Activated CD4-positive, alpha-beta T cell treated with anti-CD3 and anti-CD28 coated beads, Interleukin-2, Interleukin-4, amounts not matched to agents 100 ng/mL and 50 ng/mL, durations not matched to agents 16 hours and 8 hours (primary cell): ENCODE measurements around the gene RSRC1.
"Not testable (repeated sequence)": the region's sequence is repeated elsewhere in the genome, so short reads cannot be mapped to it uniquely, and the experiment has no call there.

Experiments used
- DNase-seq: peaks from one replicate; pipeline ENCODE4 v3.0.0-alpha.2; 2020; ENCODE audit warnings: low spot score

RSRC1 gene

DNA sequence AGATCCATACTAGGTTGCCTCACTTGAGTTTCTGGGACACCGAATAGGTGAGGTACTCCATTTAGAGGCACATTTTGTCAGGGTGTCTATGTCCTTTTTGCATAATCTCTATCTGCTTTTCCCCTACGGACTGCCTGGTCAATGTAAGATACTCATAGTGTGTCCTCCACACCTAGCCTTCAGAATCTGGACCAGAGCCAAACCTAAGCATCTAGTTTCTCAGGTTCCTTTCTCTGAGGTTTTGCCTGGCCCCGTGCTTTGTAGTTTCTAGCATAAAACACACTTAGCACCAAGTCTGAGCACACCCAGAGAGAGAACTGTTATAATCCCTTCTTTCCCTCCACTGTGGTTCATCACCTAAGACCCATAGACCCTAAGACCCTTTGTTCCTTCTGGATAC, 355.2 kb downstream of the RSRC1 start:
- no peak for DNase-seq

DNA sequence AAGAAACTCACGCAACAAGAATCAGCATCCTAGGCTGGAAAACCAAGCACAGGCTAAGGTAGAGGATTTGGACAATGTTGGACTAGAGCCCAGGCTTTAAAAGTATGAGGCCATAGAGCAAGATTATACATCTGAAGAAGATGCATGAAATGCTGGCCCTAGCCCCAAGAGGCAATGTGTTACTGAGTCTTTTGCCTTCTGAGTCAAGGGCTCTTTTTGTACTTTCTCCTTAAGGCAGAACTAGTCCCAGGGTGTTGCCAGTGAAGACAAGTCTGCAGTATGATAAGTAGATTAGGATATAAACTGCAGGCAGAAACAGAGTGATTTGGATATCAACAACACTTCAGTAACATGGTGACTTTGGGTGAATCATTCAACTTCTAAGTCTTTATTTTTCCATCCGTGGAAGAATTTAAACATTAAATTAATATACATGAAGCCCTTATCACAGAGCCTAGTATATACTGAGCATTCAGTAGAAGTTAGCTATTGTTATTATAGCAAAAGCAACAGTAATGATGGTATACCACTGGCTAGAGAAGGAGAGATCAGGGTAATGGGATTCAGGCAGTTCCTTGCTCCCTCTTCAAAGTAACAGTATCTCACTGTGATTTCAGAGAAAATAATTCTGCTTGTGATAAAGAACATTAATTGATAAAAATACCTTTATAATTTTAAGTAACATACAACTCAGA, 361.2 kb downstream of the RSRC1 start:
- DNase-seq = no peak

DNA sequence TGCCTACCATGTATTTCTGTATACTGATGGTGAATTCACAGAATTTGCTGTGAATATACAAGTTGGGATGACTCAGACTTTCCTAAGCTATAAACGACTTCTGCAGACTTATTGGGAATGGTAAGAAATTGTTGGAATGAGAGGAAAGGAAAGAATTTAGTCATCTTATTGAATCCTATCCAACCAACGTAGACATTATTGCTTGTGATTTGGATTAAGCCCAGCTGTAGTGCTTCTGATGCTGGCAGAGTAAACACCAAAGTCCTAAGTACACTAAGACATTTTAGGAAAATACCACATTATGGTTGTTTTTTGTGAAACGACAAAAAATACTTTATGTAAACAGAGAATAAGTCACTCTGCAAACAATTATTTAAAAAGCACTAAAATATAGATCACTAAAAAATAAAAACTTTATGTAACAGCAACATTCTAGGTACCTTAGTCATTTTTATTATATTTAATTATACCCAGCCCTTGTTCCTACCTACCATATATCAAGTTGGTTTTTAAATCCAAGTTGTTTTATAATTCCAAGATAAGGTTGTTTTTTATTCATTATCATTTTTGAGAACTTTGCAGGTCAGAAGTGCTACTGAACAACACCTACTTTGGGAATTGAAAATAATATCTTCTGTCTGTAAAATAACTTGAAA, 361.9 kb downstream of the RSRC1 start:
- DNase-seq = no peak

DNA sequence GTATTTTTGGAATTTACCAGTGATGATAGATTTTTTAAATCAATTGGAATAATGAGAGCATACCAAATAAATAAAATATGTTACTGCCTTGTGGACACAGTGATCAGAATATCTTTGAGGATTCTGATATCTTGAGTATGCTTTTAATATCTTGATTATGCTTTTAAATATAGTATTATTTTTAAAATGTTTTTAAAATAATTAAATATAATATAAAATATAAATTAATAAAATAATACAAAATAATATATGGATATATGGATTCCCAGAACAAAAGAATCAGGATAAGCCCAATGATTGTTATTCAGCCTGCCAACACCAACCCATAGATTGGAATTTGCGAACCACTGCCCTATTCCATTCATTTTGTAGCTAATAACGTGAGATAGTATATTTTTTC, 369.2 kb downstream of the RSRC1 start:
- DNase-seq = no peak

DNA sequence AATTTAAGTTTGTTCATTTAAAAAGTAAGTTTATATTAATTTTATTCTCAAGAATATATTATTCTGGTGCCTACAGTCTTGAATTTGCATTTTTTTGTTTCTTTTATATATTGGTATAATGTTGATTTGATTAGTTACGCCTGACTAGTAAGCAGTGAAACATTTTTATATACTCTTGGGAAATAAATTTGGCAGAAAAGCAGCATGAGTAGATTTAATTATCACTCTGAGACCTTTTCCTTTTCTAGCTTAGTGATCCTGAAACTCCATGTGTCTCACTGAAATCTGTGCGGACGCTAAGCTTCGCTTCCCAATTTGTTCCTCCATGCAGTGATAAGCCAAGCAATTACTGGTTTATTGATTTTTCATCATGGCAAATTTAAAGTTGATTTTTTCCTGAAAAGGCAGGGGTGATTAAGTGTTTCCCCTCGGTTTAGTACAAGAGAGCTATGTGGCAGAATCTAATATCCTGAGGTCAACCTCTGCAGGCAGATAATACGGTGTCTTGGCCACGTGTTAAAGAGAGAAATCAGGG, 373.9 kb downstream of the RSRC1 start:
- DNase-seq = no peak

DNA sequence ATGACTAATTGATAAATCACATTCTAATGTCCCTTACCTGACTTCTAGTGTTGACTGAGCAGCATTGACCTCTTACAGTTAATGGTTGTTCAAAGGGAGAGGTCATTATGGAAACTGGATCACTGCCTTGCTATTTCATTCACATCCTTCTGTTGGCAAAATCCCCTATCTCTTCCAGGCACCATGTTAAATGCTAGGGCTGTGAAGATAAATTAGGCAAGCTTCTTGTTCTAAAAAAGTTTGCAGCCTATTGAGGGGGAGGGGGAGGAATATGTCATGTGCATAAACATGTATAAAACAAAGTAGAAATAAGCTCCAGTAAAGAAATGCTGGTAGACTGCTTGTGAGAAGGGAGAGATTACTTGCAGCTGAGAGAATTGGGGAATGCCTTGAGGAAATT, 376.3 kb downstream of the RSRC1 start:
- DNase-seq = no peak

DNA sequence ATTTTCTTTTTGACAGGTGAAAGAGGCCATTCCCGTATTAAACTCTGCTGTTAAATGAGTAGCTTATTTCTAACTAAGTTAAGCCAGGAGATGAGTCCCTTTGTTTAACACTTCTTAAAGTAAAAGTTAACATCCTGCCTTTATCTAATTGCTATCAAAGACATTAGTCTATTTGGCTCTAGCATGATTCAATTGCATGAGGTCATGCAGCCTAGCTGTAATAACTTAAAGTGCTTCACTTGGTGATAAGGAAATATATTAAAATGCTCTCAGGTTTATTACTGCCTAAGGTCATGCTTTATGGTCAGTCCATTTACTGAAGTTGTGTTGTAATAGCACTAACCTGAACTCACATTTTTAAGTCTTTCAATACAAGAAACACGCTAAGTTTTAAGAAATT, 378.8 kb downstream of the RSRC1 start:
- DNase-seq = no peak

DNA sequence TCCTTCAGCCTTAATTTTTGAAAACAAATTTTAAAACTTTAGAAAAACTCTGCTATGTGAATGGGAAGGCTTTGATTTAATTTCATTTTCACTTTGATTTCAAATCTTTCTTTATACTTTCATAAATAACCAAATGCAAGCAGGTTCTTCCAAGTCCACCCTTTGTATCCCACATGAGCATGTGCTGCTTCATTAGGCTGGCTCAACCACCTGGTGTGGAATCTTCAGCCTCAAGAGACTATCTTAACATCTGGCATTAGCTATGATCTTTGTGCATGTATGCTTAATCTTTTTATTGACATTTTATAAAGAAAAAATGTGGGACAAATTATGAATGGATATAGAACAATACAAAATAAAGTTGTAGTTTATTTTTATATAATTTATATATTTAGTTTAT, 379.3 kb downstream of the RSRC1 start:
- no peak for DNase-seq

DNA sequence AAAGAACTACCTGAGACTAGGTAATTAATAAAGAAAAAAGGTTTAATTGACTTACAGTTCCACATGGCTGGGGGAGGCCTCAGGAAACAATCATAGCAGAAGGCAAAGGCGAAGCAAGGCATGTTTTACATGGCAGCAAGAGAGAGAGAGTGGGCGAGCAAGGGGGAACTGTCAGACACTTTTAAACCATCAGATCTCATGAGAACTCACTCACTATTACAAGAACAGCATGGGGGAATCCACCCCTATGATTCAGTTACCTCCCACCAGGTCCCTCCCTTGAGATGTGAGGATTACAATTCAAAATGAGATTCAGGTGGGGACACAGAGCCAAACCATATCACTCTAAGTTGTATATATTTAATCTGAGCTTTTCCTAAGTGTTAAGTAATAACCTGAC, 382.1 kb downstream of the RSRC1 start:
- DNase-seq = no peak

DNA sequence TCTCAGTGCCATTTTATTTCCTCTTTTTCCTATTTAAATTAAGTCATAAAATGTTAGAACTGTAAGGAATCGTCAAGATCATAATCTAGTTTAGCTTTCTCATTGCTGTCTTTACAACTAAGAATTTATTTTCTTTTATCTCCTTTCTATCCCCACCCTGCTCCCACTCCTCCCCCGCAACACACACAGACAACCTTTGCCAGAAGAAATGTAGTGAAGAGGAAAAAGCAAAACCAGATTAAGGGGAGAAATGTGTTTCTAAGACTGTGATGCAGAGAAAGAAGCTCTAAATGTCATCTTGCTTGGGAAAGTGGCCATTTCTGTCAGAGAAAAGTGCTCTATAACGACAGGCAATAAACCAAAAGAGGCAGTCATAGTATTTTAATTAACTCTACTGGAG, 382.8 kb downstream of the RSRC1 start:
- no peak for DNase-seq

DNA sequence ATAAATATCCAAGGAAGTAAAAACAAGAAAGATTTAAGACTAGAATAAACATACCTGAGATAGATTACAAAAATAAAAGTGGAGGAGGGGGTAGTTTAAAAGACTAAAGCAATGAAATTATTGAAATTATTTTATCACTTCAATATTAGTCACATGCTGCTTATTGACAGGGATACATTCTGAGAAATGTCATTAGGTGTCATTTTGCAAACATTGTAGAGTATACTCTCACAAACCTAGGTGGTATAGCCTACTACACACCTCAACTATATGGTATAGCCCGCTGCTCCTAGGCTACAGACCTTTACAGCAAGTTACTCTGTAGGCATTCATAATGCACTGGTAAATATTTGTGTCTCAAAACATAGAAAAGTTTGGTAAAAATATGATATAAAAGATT, 384.0 kb downstream of the RSRC1 start:
- no peak for DNase-seq

DNA sequence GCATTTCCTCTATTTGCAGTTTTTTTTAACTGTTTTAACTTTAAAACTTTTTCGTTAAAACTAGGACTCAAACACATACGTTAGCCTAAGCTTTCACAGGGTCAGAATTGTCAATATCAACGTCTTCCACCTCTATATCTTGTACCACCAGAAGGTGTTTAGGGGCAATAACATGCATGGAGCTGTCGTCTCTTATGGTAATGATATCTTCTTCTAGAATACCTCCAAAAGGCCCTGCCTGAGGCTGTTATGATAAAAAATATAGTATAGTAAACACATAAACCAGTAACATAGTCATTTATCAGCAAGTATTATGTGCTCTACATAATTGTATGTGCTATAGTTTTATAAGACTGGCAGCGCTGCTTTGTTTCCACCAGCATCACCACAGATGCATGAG, 384.8 kb downstream of the RSRC1 start:
- DNase-seq = no peak

DNA sequence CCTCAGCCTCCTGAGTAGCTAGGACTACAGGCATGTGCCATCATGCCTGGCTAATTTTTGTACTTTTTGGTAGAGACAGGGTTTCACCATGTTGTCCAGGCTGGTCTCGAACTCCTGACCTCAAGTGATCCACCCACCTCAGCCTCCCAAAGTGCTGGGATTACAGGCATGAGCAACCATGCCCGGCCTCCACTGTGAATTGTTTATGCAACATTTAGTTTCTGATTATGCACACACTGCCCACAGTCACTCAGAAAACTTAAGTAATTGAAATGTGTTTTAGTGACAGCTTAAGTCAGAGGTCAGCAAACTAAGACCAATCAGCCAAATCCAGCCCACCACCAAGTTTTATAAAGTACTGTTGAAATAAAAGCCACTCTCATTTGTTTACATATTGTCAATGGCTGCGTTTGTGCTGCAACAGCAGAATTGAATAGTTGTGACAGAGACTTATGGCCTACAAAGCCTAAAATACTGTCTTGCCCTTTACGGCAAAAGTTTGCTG, 385.6 kb downstream of the RSRC1 start:
- not testable (repeated sequence) for DNase-seq

DNA sequence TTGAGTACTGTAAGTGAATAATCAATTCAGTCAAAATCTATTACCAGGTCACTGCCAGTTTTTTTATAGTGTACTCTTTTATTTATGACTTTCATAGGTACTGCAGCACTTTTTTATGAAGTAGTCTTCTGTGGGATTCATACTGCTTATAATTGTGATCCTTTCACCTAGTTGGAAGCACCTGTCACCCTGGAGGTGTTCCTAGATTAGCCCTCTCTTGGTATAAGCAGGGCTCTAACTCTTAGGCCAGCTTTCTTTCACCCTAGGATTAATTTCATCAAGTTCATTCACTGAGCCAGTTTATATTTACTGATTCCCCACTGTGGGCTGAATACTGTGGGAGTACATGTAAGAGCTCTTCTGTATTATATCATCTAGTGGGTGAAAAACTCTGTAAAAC, 395.2 kb downstream of the RSRC1 start:
- no peak for DNase-seq

DNA sequence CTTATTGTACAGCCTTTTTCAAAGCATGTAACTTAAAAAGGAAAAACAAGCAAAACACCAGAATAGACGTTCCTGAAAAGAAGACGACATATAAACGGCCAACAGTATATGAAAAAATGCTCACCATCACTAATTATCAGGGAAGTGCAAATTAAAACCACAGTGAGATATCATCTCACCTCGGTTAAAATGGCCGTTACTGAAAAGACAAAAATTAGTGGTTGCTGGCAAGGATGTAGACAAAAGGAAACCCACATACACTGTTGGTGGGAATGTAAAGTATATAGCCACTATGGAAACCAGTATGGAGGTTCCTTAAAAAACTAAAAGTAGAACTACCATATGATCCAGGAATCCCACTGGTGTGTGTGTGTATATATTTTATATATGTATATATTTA, 396.6 kb downstream of the RSRC1 start:
- DNase-seq = no peak

DNA sequence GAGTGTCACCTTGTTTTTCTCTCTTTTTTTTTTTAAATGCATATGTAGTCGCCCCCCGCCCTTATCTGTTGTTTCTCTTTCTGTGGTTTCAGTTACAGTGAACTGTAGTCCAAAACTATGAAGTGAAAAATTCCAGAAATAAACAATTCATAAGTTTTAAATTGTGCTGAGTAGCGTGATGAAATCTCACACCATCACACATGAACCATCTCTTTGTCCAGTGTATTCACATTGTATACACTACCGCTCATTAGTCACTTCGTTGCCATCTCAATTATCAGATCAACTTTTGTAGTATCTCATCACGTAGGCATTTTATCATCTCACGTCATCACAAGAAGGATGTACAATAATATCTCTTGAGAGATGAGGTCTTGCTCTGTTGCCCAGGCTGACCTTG, 398.6 kb downstream of the RSRC1 start:
- DNase-seq = no peak

DNA sequence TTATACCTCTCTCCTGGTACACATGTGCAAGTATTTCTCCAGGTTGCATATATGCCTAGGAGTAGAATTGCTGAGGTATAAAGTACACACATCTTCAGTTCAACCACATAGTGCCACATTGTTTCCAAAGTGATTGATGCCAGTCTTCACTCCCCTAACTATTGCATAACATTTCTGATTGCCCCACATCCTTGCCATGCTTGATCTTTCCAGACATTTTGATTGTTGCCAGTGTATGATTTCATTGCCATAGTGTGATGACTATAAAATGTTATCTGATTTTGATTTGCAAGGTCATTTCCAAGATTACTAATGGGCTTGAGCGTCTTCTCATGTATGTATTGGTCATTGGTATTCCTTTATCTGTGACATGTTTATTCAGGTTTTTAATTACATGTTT, 400.0 kb downstream of the RSRC1 start:
- no peak for DNase-seq

DNA sequence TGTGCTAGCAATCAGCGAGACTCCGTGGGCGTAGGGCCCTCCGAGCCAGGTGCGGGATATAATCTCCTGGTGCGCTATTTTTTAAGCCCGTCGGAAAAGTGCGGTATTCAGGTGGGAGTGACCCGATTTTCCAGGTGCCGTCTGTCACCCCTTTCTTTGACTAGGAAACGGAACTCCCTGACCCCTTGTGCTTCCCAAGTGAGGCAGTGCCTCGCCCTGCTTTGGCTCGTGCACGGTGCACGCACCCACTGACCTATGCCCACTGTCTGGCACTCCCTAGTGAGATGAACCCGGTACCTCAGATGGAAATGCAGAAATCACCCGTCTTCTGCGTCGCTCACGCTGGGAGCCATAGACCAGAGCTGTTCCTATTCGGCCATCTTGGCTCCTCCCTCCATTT, 406.8 kb downstream of the RSRC1 start:
- not testable (repeated sequence) for DNase-seq

DNA sequence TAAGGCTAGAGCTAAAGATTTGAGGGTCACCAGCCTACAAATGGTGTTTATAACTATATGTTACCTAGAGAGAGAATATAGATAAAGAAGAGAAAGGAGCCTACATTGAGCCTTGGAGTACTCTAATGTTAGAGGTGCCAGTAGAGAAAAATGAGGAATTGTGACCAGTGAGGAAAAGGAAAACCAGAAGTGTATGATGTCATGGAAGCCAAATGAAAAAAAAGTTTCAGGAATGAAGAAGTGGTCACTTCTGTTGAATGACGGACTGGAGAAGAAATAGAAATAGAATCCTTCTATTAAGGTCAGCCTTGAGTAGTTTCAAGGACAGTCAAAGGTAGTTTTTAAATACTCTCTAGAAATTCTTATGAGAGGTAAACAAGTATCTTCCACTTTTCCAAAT, 409.9 kb downstream of the RSRC1 start:
- DNase-seq = no peak

DNA sequence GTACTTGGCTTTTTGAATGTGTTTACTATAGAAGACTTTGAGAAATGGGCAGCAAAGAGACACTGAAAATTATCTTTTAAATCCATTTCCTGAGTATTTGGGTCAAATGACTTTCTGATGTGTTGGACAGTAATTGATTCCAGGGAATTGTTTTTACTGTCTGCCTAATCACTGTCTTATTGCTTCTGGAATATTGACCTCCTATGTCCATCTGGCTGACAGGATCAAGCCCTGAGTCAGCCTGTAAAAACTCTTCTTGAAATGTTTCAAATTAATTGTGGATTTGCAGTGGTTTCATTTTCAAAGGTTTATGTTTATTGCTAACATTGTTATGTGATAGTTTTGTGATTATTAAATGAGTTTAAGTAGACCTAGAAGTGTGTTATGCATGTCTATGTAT, 410.5 kb downstream of the RSRC1 start:
- no peak for DNase-seq

DNA sequence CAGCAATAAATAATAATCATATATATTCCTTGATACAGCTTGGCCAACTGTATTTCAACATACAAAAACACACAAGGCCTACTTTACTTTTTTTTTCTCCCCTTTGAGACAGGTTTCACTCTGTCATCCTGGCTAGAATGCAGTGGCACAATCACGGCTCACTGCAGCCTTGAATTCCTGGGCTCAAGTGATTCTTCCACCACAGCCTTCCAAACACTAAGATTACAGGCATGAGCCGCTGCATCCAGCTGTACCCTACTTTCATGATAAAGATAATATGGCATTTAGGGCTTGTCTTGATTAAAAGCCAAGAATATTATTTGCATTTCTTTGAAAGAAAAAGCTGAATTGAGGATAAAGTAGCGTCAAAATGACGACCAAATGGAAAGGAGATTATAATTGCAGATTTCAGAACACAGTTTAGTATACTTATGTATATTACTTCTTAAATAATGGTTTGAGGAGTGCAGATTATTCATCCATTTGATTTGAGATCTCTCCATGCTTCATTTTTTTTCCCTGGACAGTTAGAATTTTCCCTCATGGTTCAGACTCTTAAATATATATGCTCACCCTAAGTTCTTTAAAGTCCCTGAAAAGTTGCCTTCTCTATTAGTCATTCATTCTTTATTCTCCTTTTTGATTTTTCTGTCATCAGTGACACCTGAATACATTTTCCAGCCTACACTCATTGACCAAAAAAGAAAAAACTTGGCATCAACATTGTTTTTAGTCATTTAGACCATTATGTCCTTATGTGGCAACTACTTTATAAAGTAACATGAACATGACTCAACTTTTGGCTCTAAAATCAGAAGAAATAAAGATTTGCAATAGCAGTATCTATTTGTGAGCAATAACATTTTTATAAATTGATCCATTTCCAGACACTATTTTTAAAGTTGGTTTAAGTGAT, 412.6 kb downstream of the RSRC1 start:
- DNase-seq = no peak

DNA sequence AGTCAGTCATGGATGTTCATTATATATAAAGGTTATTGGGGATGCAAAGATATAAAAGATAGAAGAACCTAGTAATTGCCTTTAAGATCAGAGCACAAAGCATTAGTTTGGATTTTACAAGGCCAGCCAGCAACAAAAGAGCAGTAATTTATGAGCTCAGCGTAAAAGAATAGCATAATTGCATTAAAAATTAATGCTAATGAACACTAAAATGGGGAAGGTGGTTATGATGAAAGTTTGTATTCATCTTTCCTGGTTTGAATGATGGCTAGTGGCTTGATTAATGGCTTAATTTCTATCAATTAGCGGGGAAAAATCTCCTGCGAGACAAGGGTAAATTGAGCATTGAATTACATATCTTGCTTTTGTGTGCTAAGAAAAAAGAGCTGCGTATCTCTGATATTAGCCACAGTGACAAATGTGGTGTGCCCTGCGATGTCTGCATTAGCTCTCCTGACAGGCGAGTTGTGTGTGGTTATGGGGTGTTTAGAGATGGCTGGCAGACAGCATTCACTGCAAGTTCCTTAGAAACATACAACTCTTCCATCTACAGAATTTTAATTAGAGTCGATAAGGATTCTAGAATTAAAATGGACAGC, 418.3 kb downstream of the RSRC1 start:
- DNase-seq = no peak
